Activated T-cell treated with anti-CD3 and anti-CD28 coated beads, Interleukin-2, amount 50 U/mL, for 24 hours (primary cell): ENCODE results near the gene SMCHD1.
"Not testable (repeated sequence)": the region's sequence is repeated elsewhere in the genome, so short reads cannot be mapped to it uniquely, and the experiment has no call there.

Experiments
- DNase-seq: peaks from one replicate; pipeline ENCODE4 v3.0.0-alpha.2; 2020
- H3K27ac Mint-ChIP-seq: 2 replicates; pipeline ENCODE4 v1.8.0; 2020; ENCODE audit warnings: mild to moderate bottlenecking, mixed read lengths
- H3K27me3 Mint-ChIP-seq: 2 replicates; pipeline ENCODE4 v1.8.0; 2020; ENCODE audit warnings: mixed read lengths
- H3K36me3 Mint-ChIP-seq: 2 replicates; pipeline ENCODE4 v1.8.0; 2020; ENCODE audit warnings: low read depth, mixed read lengths
- H3K4me1 Mint-ChIP-seq: 2 replicates; pipeline ENCODE4 v1.8.0; 2020; ENCODE audit warnings: low read depth, mixed read lengths
- H3K4me3 Mint-ChIP-seq: 2 replicates; pipeline ENCODE4 v1.8.0; 2020; ENCODE audit warnings: mild to moderate bottlenecking, moderate library complexity, mixed read lengths
- H3K9me3 Mint-ChIP-seq: 2 replicates; pipeline ENCODE4 v1.8.0; 2020; ENCODE audit warnings: mixed read lengths

The SMCHD1 gene

GRCh38 chr18:2651981-2652380 lies 3.5 kb upstream of the SMCHD1 start:
- peaks cover 29% of the 10 kb centered on the region for H3K4me1 Mint-ChIP-seq
- H3K27ac Mint-ChIP-seq, result no peak overlapping the region
- H3K36me3 Mint-ChIP-seq, result peaks cover 12% of the 10 kb centered on the region
- no peaks in the 10 kb centered on the region for H3K27me3 Mint-ChIP-seq
- no peak overlapping the region for H3K4me3 Mint-ChIP-seq
- H3K9me3 Mint-ChIP-seq, result no peaks in the 10 kb centered on the region
- no peak for DNase-seq

- H3K27ac Mint-ChIP-seq, result no peak overlapping the region
- no peak for DNase-seq
- peaks cover 26% of the 10 kb centered on the region for H3K36me3 Mint-ChIP-seq
- H3K4me3 Mint-ChIP-seq, result no peak overlapping the region
- no peaks in the 10 kb centered on the region for H3K27me3 Mint-ChIP-seq
- peaks cover 32% of the 10 kb centered on the region for H3K4me1 Mint-ChIP-seq
- H3K9me3 Mint-ChIP-seq, result no peaks in the 10 kb centered on the region
Observed at GRCh38 chr18:2653467-2653866, 2.1 kb upstream of the SMCHD1 start.

- Mint-ChIP-seq H3K9me3 (no peaks in the 10 kb centered on the region), H3K27ac (peak overlapping the region; percentile 97)
- DNase-seq, result no peak
Observed at GRCh38 chr18:2654169-2654927, 1.2 kb upstream of the SMCHD1 start.

GRCh38 chr18:2654928-2655177 lies 673 bp upstream of the SMCHD1 start:
- no peak for DNase-seq
- peaks cover 35% of the 10 kb centered on the region for H3K36me3 Mint-ChIP-seq
- H3K27me3 Mint-ChIP-seq, result no peaks in the 10 kb centered on the region
- H3K4me1 Mint-ChIP-seq, result peaks cover 42% of the 10 kb centered on the region
- peak overlapping the region; percentile 97 for H3K27ac Mint-ChIP-seq
- H3K9me3 Mint-ChIP-seq, result no peaks in the 10 kb centered on the region
- H3K4me3 Mint-ChIP-seq, result peak overlapping the region; percentile 97

More at GRCh38 chr18:2654169-2654927, 1.2 kb upstream of the SMCHD1 start:
- H3K27me3 Mint-ChIP-seq, result no peaks in the 10 kb centered on the region
- peaks cover 30% of the 10 kb centered on the region for H3K36me3 Mint-ChIP-seq
- peak overlapping the region; percentile 97 for H3K4me3 Mint-ChIP-seq
- peaks cover 37% of the 10 kb centered on the region for H3K4me1 Mint-ChIP-seq

- Mint-ChIP-seq H3K27me3 (no peaks in the 10 kb centered on the region), H3K36me3 (peaks cover 42% of the 10 kb centered on the region), H3K4me3 (peak overlapping the region; percentile 97), H3K9me3 (peaks cover under 1% of the 10 kb centered on the region), H3K27ac (peak overlapping the region; percentile 97), H3K4me1 (peaks cover 45% of the 10 kb centered on the region)
- DNase-seq, result no peak
Observed at GRCh38 chr18:2655954-2656236, 369 bp downstream of the SMCHD1 start.

GRCh38 chr18:2656237-2656980 lies 883 bp downstream of the SMCHD1 start:
- Mint-ChIP-seq H3K4me1 (peaks cover 43% of the 10 kb centered on the region), H3K4me3 (peak overlapping the region; percentile 97), H3K36me3 (peaks cover 46% of the 10 kb centered on the region), H3K27me3 (no peaks in the 10 kb centered on the region), H3K27ac (peak overlapping the region; percentile 97), H3K9me3 (peaks cover 2% of the 10 kb centered on the region)
- peak; percentile 69 for DNase-seq

GRCh38 chr18:2656981-2657512 lies 1.5 kb downstream of the SMCHD1 start:
- H3K27me3 Mint-ChIP-seq, result no peaks in the 10 kb centered on the region
- no peak for DNase-seq
- H3K4me1 Mint-ChIP-seq, result peaks cover 44% of the 10 kb centered on the region
- peak overlapping the region; percentile 97 for H3K4me3 Mint-ChIP-seq
- peak overlapping the region; percentile 97 for H3K27ac Mint-ChIP-seq
- H3K36me3 Mint-ChIP-seq, result peaks cover 48% of the 10 kb centered on the region
- H3K9me3 Mint-ChIP-seq, result peaks cover 2% of the 10 kb centered on the region

GRCh38 chr18:2657788-2658458 lies 2.4 kb downstream of the SMCHD1 start:
- H3K36me3 Mint-ChIP-seq, result peaks cover 56% of the 10 kb centered on the region
- peak overlapping the region; percentile 97 for H3K4me3 Mint-ChIP-seq
- no peak for DNase-seq
- no peaks in the 10 kb centered on the region for H3K27me3 Mint-ChIP-seq
- H3K27ac Mint-ChIP-seq, result peak overlapping the region; percentile 94
- peaks cover 50% of the 10 kb centered on the region for H3K4me1 Mint-ChIP-seq
- peaks cover 2% of the 10 kb centered on the region for H3K9me3 Mint-ChIP-seq

- Mint-ChIP-seq H3K36me3 (peaks cover 76% of the 10 kb centered on the region), H3K27ac (peak overlapping the region; percentile 74)
- H3K4me3 Mint-ChIP-seq, result not testable (repeated sequence)
Observed at GRCh38 chr18:2660849-2661248, 5.3 kb downstream of the SMCHD1 start.

GRCh38 chr18:2662288-2662687 lies 6.8 kb downstream of the SMCHD1 start:
- not testable (repeated sequence) for DNase-seq, H3K4me3 Mint-ChIP-seq, H3K9me3 Mint-ChIP-seq, H3K27me3 Mint-ChIP-seq, H3K27ac Mint-ChIP-seq
- Mint-ChIP-seq H3K4me1 (peaks cover 73% of the 10 kb centered on the region), H3K36me3 (peaks cover 77% of the 10 kb centered on the region)

More at GRCh38 chr18:2660849-2661248, 5.3 kb downstream of the SMCHD1 start:
- H3K9me3 Mint-ChIP-seq, H3K27me3 Mint-ChIP-seq, DNase-seq: not testable (repeated sequence)
- H3K4me1 Mint-ChIP-seq, result peaks cover 61% of the 10 kb centered on the region

- peaks cover 77% of the 10 kb centered on the region for H3K36me3 Mint-ChIP-seq
- peaks cover 2% of the 10 kb centered on the region for H3K9me3 Mint-ChIP-seq
- H3K27ac Mint-ChIP-seq, result peak overlapping the region; percentile 82
- H3K4me1 Mint-ChIP-seq, result peaks cover 74% of the 10 kb centered on the region
- no peaks in the 10 kb centered on the region for H3K27me3 Mint-ChIP-seq
- peak overlapping the region; percentile 33 for H3K4me3 Mint-ChIP-seq
- DNase-seq, result no peak
Observed at GRCh38 chr18:2662990-2663389, 7.5 kb downstream of the SMCHD1 start.

- no peak overlapping the region for H3K4me3 Mint-ChIP-seq
- DNase-seq, result no peak
- H3K27ac Mint-ChIP-seq, result peak overlapping the region; percentile 58
- H3K4me1 Mint-ChIP-seq, result peaks cover 66% of the 10 kb centered on the region
- H3K27me3 Mint-ChIP-seq, result no peaks in the 10 kb centered on the region
- peaks cover 96% of the 10 kb centered on the region for H3K36me3 Mint-ChIP-seq
- H3K9me3 Mint-ChIP-seq, result peaks cover 5% of the 10 kb centered on the region
Observed at GRCh38 chr18:2672410-2672809, 16.9 kb downstream of the SMCHD1 start.

GRCh38 chr18:2672872-2673271 lies 17.3 kb downstream of the SMCHD1 start:
- H3K4me3 Mint-ChIP-seq, result no peak overlapping the region
- peaks cover 5% of the 10 kb centered on the region for H3K9me3 Mint-ChIP-seq
- peaks cover 97% of the 10 kb centered on the region for H3K36me3 Mint-ChIP-seq
- no peak for DNase-seq
- H3K4me1 Mint-ChIP-seq, result peaks cover 68% of the 10 kb centered on the region
- peak overlapping the region; percentile 58 for H3K27ac Mint-ChIP-seq
- H3K27me3 Mint-ChIP-seq, result no peaks in the 10 kb centered on the region

- H3K27ac Mint-ChIP-seq, H3K9me3 Mint-ChIP-seq: not testable (repeated sequence)
Observed at GRCh38 chr18:2678933-2679332, 23.4 kb downstream of the SMCHD1 start.

More at GRCh38 chr18:2678933-2679332, 23.4 kb downstream of the SMCHD1 start:
- DNase-seq, H3K4me3 Mint-ChIP-seq, H3K27me3 Mint-ChIP-seq: not testable (repeated sequence)
- Mint-ChIP-seq H3K4me1 (peaks cover 72% of the 10 kb centered on the region), H3K36me3 (peaks cover 95% of the 10 kb centered on the region)
